ENCODE data around the gene STIM1.

DNA sequence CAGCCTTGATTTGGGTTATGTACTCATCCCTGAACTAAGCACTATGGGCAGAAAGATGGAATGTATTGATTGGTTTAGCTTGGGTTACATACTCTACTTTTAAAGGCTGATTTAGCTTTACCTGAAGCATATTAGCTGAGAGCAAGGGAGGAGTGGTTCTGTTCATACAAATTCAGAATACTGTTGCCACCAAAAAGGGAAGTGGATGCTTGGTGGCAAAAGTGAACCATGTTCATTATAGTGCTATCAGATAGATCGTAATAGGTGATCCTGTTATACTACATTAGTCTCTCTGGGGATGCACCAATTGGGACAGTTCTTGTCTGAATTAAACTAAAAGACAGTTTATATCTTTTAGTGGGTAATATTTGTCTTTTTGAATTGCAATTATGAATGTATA, 194.7 kb downstream of the STIM1 start:
- no peak for TF ChIP-seq RAD21 (IDR thresholded peaks at IDR 0.05; ENCODE audit: insufficient read depth, low read depth, low read length)
- no peak for TF ChIP-seq BCL11A (IDR thresholded peaks at IDR 0.05; ENCODE audit: low read depth, low read length)

Measured in GM12878 (cell line).